ENCODE data around the gene MAP3K13.
A peak's percentile ranks its signal among the peaks of the same experiment; 100 is the strongest.
"Not testable (repeated sequence)": the region's sequence is repeated elsewhere in the genome, so short reads cannot be mapped to it uniquely, and the experiment has no call there.

Gene MAP3K13

GRCh38 chr3:185342459-185343174 is 20.3 kb upstream of the MAP3K13 start:
- no peak for DNase-seq

DNA sequence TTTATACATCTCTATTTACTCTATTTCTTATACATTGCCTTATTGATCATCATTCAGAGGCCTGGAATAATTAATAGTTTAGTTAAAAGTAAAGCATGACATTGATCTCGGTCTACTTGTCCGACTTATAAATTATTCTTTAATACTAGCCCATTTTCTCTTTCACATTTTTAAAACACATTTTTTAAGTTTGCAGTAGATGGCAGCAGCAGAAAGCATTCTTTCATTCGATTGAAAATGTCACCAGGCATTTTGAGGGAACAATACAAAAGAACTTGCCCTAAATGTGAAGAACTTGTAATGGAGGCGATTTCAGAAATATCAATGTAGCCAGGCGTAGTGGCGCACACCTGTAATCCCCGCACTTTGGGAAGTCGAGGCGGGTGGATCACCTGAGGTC is 15.5 kb upstream of the MAP3K13 start:
- DNase-seq, result no peak

GRCh38 chr3:185350841-185351240 is 12.1 kb upstream of the MAP3K13 start:
- DNase-seq, result no peak

DNA sequence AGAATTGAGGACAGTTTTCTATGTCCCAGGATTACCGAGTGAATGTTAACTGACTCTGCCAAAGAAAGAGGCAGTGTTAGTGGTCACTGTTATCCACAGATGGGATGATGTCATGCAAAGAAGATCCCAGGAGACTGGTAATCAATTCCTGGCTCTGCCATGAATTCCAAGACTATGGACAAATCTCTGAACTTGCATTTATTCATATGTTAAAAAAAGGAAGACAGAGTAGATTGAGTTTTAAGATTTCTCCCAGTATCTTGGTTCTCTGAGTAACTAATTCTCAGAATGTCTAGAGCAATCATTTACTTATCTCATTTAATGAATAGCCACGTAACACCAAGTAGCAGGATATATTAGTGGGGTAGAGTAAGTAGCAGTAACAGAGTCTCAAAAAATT is 11.5 kb upstream of the MAP3K13 start:
- no peak for DNase-seq

GRCh38 chr3:185353225-185353624 is 9.7 kb upstream of the MAP3K13 start:
- no peak for DNase-seq

GRCh38 chr3:185353823-185354614 is 8.9 kb upstream of the MAP3K13 start:
- peak; percentile 75 for DNase-seq

DNA sequence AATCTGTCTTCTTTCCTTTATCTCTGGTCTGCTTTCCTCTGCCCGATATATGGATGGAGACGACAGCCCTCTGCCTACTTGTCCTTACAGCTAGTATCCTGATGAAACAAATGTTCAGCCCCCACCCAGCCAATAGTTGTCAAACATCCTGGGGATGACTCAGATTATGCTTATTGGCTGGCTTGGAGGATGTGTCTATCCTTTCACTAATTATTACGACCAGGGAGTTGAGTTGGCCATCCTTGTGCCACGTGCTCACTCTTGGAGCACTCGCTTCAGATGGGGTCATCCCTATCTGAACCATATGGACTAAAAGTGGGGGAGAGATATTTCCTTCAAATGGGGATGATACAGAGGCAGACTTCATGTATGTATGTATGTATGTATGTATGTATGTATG is 6.4 kb upstream of the MAP3K13 start:
- DNase-seq, result no peak

DNA sequence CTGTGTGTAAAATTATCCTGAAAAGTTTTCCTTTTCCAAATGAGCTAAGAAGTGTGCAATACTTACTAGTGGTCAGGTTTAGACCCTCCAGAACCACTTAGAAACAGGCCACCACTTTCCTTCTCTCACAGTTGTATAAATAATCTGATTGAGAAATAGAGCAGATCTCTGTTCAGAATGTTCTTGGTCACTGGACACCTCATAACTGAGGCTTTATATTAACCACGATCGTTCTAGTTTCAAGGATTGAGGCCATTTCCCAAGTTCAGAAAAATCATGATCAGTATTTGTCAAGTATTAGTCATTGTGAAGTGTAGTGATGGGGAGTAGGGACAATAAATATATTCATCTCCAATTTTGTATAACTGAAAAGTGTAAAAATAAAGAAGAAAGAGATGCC is 1.0 kb upstream of the MAP3K13 start:
- DNase-seq, result no peak

GRCh38 chr3:185363662-185364203 is 797 bp downstream of the MAP3K13 start:
- DNase-seq, result peak; percentile 71

DNA sequence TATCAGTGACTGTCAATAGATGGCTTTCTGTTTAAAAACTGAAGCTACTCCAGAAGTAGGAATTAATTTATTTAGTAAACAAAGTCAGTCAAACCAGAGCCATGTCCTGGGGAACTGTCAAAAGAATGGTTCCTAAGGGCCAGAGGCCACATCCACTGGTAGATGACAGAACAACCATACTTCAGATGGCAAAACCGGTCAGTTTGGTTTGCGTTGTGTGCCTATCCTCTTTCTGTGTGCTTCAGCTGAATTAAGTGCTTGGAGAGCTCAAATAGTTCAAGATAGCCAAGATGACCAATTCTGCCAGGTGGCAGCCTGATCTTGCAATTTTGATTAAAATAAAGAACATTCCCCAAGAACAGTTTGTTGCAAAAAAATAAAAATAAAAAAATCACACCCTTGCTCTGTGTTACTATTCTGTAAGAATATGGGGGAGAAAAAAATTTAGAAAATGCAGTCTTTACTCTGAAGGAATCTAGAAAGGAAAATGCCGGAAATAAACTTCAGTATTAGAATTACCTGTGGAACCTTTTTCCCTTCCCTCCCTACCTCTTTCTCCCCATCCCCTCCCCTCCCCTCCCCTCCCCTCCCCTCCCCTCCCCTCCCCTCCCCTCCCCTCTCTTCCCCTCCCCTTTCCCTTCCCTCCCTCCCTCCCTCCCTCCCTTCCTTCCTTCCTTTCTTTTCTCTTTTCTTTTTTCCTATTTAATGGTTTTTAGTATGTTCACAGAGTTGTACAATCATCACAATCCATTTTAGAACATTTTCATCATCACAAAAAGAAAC is 2.5 kb downstream of the MAP3K13 start:
- DNase-seq, result peak; percentile 85

DNA sequence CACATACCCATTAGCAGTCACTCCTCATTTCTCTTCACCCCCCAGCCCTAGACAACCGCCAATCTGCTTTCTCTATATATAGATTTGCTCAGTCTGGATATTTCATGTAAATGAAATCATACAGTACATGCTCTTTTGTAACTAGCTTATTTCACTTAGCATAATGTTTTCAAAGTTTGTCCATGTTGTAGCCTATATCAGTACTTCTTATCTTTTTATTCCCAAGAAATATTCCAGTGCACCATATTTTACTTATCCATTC is 3.1 kb downstream of the MAP3K13 start:
- no peak for DNase-seq

DNA sequence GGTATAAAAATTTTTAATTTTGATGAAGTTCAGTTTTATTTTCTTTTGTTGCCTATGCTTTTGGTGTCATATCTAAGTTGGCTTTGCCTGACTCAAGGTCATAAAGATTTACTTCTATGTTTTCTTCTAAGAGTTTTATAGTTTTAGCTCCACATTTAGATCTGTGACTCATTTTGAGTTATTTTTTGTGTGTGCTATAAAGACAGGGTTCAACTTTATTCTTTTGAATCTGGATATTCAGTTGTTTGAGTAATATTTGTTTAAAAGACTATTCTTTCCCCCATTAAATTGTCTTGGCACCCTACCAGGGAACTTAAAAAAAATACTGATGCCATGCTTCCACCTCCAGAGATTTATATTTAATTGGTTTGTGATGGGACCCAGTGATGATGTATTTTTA is 4.0 kb downstream of the MAP3K13 start:
- DNase-seq, result no peak

GRCh38 chr3:185370349-185370748 is 7.4 kb downstream of the MAP3K13 start:
- not testable (repeated sequence) for DNase-seq

DNA sequence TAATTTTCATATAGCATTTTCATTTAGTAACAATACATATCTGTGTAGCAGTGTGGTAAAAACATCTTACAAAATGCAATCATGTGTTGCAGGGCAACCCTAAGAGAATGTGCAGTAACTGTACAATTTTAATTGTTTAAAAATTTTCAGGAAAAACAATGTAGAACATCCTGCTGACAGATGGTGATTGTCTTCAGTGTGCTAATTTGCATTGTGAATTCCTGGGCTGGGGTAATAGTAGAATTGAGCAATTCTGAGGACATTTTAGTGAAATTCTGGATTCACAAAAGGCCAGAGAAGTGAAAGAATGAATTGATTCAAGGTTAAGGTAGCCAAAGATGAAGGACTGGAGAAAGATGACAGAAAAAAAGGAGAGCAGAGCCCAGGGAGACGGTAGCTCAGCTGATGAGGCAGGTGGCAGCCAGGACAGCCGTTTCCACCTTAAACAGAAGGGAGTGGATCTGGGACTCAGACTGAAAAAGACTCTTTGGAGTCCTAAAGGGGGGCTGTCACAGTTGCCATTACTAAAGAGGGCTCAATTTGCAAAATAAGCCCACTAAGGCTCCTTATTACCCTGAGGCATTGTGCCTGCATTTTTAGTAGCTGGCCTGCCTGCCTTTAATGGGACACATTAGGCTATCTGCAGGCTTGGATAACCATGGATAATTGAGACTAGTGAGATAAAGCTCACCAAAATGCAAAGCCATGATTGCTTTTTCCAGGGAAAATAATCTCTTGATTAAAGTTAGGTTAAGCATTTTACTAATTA is 8.6 kb downstream of the MAP3K13 start:
- DNase-seq, result no peak

DNA sequence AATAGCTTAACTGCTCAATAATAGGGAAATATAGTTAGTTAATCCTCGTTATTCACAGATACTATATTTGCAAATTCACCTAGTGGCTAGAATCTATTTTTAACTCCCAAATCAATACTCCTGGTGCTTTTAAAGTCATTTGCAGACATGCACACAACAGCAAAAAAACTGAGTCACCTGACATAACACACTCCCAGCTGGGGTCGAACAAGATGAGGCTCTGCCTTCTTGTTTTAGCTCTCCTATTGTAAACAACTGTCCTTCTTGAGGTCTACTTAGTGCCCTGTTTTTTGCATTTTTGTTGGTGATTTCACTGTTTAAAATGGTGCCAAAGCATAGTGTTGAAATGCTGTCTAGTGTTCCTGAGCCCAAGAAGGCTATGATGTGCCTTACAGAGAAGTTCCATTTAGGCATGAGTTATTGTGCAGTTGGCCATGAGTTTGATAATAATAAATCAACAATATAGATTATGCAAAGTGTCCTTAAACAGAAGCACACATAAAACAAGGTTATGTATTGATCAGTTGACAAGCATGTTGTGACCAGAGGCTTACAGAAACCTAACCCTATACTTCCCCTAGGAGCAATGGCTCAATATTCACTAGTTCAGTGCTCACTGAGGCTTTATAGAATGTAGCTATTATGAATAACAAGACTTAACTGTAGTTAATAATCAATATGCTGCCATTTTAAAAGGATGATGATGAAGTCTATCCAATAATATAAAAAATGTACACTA is 18.6 kb downstream of the MAP3K13 start:
- DNase-seq, result no peak

- no peak for DNase-seq
Observed at GRCh38 chr3:185382154-185382553, 19.2 kb downstream of the MAP3K13 start.

DNA sequence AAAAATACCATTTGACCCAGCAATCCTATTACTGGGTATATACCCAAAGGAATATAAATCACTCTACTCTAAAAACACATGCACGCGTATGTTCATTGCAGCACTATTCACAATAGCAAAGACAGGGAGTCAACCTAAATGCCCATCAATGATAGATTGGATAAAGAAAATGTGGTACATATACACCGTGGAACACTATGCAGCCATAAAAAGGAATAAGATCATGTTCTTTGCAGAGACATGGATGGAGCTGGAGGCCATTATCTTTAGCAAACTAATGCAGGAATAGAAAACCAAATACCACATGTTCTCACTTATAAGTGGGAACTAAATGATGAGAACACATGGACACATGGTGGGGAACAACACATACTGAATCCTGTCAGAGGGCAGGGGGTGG is 23.6 kb downstream of the MAP3K13 start:
- not testable (repeated sequence) for DNase-seq

DNA sequence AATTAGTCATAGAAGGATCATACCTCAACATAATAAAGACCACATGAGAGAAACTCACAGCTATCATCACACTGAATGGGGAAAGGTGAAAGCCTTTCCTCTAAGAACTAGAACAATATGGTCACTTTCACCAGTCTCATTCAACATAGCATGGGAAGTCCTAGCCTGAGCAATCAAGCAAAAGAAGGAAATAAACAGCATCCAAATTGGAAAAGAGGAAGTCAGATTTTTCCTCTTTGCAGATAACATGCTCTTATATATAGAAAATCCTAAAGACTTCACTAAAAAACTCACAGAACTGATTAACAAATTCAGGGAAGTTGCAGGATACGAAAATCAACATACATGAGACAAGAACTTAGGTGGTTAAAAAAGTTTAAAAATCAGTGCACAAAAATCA is 24.7 kb downstream of the MAP3K13 start:
- DNase-seq, result no peak

GRCh38 chr3:185393055-185393454 is 30.1 kb downstream of the MAP3K13 start:
- no peak for DNase-seq

DNA sequence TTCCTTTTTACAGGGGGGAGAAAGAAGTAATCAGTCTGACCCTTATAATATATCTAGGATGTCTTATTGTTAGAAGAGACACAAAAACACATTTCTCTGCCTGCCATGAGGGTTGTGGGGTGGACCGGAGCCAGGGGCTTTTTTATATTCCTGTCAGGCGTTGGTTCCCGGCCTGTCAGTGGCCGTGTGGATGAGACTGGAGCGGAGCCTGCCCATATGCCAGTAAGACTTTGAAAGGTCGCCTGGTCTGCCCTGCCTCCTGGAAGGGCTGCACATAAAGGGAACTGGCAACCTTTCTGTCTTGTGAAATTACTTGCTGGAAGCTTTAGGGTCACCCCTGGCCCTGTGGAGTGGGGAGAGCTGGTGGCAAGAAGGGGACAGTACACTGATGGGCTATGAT is 34.7 kb downstream of the MAP3K13 start:
- DNase-seq, result no peak

- DNase-seq, result no peak
Observed at GRCh38 chr3:185399737-185400667, 37.1 kb downstream of the MAP3K13 start.
